GM12873 (cell line): ENCODE measurements around the gene OGFOD3.

Experiments
- TF ChIP-seq, protein P1 (sequence below): IDR thresholded peaks from 2 replicates; pipeline ENCODE4 v1.5.1; 2012; ENCODE audit warnings: low read depth, mild to moderate bottlenecking, moderate library complexity, low read length, control low read depth; ENCODE audit not compliant: insufficient read depth; ENCODE audit errors: missing control alignments

The OGFOD3 gene

DNA sequence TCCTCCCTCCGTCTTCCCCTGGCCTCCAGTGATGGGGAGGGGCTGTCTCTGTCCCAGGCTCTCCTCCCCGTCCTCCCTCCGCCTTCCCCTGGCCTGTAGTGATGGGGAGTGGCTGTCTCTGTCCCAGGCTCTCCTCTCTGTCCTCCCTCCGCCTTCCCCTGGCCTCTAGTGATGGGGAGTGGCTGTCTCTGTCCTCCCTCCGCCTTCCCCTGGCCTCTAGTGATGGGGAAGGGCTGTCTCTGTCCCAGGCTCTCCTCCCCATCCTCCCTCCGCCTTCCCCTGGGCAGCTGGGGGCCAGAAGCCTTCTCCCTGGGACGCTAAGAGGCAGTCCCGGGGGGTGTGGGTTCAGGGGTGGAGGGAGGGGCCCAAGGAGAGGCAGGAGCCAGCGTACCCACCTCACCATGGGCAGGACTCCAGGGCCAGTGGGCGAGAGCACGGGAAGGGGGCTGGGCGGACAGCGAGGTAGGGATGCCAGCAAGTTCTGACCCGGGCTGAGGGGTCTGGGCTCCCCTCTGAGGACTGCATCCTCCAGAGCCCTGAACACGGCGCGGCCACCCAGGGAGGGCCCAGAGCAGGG, 32.0 kb downstream of the OGFOD3 start:
- TF ChIP-seq, protein P1, sequence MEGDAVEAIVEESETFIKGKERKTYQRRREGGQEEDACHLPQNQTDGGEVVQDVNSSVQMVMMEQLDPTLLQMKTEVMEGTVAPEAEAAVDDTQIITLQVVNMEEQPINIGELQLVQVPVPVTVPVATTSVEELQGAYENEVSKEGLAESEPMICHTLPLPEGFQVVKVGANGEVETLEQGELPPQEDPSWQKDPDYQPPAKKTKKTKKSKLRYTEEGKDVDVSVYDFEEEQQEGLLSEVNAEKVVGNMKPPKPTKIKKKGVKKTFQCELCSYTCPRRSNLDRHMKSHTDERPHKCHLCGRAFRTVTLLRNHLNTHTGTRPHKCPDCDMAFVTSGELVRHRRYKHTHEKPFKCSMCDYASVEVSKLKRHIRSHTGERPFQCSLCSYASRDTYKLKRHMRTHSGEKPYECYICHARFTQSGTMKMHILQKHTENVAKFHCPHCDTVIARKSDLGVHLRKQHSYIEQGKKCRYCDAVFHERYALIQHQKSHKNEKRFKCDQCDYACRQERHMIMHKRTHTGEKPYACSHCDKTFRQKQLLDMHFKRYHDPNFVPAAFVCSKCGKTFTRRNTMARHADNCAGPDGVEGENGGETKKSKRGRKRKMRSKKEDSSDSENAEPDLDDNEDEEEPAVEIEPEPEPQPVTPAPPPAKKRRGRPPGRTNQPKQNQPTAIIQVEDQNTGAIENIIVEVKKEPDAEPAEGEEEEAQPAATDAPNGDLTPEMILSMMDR, result no peak

DNA sequence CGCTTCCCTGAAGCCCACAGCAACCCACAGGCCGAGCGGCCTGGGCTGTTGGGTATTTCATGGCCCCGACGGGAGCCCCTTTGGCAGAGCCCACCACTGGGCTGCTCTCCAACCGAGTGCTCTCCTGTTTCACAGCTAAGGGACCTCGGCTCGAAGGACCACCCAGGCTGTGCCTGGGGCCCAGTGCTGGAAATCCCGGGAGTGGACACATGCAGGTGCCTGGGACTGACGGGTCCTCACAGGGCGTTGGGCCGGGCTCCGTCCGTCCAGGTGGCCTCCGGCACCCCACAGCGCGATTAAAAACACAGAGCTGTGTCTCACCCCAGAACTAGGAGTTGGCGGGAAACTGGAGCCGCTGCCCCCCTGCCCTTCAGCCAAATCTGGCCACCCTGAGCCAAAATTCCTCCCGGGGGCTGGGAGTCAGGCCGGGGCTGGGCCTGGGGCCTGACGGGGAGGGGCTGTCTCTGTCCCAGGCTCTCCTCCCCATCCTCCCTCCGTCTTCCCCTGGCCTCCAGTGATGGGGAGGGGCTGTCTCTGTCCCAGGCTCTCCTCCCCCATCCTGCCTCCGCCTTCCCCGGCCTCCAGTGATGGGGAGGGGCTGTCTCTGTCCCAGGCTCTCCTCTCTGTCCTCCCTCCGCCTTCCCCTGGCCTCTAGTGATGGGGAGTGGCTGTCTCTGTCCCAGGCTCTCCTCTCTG, 32.7 kb downstream of the OGFOD3 start:
- TF ChIP-seq, protein P1, result no peak

DNA sequence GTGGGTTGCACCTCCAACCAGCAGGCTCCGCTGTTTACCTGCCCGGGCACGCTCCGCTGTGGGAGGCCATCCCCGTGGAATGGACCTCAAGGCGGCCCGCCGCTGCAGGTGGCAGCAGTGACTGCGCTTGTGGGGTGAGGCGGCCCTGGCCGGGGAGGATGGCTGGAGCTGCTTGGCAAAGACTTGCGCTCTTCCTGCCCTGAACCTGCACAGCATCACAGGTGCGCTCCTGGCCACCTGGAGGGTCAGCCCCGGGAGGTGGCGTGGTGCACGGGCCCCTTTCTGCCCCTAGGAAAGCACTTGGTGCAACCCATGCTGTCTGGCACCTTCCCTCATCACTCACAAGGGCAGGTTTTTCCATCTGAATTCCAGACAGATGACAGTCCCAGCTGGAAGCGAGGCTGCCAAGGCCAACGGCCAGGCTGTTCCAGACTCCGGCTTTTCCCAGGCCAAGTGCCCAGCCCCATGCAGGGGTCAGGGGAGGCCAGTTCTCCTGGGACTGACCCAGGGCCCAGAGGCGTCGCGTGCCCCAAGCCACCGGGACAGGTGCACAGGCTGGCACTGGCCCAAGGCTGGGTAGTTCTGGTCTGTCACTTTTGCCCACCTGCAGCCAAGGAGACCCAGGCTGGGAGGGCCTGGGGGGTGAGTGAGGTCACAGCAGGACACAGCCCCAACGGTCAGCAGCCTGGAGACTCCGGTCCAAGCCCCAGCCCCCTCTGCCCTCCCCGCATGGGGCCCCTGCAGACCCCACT, 33.5 kb downstream of the OGFOD3 start:
- TF ChIP-seq, protein P1, result no peak

DNA sequence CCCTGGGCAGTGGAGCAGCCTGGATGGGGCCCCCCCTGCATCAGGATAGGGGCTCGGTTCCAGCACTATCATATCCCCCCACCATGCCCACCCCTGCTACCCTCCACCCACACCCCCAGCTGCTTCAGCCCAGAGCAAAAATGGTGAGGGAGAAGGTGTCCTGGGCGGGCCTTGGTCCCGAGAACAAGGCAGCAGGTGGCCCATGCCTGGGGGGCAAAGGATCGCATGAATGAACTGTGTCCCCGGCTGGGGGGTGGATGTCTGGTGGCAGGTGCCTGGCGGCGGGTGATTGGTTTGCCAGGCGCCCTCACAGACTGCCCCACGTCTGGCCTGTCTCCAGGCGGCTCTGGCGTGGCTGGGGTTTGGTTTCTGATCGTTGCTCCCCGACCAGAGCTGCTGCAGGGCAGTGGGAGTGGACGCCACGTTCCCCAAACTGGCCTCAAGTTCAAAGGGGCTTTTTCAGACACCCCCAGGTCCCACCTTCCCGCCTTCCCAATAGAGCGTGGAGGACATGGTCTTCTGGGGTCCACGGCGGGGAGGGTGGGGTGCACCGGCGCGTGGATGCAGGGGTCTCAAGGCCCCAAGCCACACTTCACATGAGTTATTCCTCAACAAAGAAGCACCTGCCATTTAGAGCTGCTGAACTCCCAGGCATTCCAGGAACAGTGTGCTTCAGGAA, 34.2 kb downstream of the OGFOD3 start:
- TF ChIP-seq, protein P1, result no peak

DNA sequence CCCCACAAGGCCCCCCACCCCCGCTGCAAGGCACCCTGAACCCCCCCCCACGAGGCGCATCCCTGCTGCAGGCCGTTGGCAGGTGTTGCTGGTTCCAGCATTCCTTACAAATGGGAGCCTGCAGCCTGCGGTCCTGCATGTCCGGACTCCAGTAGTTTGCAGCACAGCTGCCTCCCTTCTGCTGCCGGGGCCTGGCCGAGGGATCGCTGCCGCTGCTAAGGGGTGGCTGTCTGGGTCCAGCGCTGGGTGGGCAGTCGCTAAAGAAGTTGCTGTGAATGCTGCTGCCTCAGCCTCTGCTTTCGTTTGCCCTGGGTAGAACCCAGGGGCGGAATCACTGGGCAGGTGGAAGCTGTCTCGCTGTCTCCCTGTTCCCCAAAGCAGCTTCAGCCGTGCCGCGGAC, 35.0 kb downstream of the OGFOD3 start:
- TF ChIP-seq, protein P1, result no peak

DNA sequence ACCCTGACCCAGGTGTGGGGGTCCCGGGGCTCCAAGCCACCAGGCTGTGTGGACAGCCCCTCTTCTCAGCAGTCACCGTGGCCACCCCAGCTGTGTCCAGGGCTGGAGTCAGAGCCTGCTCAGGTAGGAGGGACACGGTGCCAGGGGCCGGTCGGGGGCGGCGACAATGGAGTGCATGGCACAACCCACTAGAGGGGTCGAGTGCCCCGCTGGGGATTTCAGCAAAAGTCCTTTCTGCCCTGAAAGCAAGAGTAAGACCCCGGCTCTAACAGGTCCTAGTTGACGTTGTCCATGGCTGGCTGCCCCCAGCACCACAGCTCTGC, 35.5 kb downstream of the OGFOD3 start:
- TF ChIP-seq, protein P1, result no peak
